Camera-type eye (tissue), 1 donor: ENCODE results near the gene PTK6. TPM values are rescaled to one million over a fixed set of nuclear protein-coding genes. Genes with fewer than 3 reads are reported as not detected.

Experiments
- total RNA-seq: library from RNA; depleted of rRNA; stranded (reverse); fragments of >200 nt; gene quantifications from one replicate; pipeline ENCODE4 v1.2.3, GENCODE V29; 2014

The PTK6 gene
- 1.3 TPM for total RNA-seq

GRCh38 chr20:63536997-63537524 is at the start of gene PTK6:
PTK6 (minus strand) TSS chr20:63537376; CDS start chr20:63537314, 62 bp downstream.

GRCh38 chr20:63574156-63574828 is 37.1 kb upstream of the PTK6 start, which contains the start of gene HELZ2:
HELZ2 (minus strand) TSS chr20:63574239; CDS start chr20:63572385, 1,854 bp downstream.

GRCh38 chr20:63553933-63554290 is 16.7 kb upstream of the PTK6 start, which contains the start of gene FNDC11:
FNDC11 (plus strand) TSS chr20:63554159; CDS start chr20:63555664, 1,505 bp downstream.

GRCh38 chr20:63547725-63548480 is 10.7 kb upstream of the PTK6 start, which contains the start of gene SRMS:
SRMS (minus strand) TSS chr20:63547749; CDS start chr20:63547463, 286 bp downstream.

GRCh38 chr20:63520504-63520933 is 16.7 kb downstream of the PTK6 start, which contains the start of gene PPDPF:
PPDPF (plus strand) TSS chr20:63520765; CDS start chr20:63521309, 544 bp downstream.

GRCh38 chr20:63498960-63499337 is 38.2 kb downstream of the PTK6 start, which contains the start of gene EEF1A2:
EEF1A2 (minus strand) TSS chr20:63499083; CDS start chr20:63497763, 1,320 bp downstream.

Other genes with a start within 250 kb of the PTK6 start
- 4.7 TPM for gene COL20A1, start 244.2 kb downstream of the PTK6 start, total RNA-seq
- 12.0 TPM for gene CHRNA4, start 176.0 kb downstream of the PTK6 start, total RNA-seq
- 31.6 TPM for gene KCNQ2, start 64.7 kb downstream of the PTK6 start, total RNA-seq
- gene EEF1A2, start 38.3 kb downstream of the PTK6 start, total RNA-seq: 87.6 TPM
- gene PPDPF, start 16.6 kb downstream of the PTK6 start, total RNA-seq: 104 TPM
- gene SRMS, start 10.4 kb upstream of the PTK6 start, total RNA-seq: not detected
- gene FNDC11, start 16.8 kb upstream of the PTK6 start, total RNA-seq: 1.0 TPM
- 25.6 TPM for gene HELZ2, start 36.9 kb upstream of the PTK6 start, total RNA-seq
- 10.9 TPM for gene GMEB2, start 89.7 kb upstream of the PTK6 start, total RNA-seq
- 51.6 TPM for gene STMN3, start 116.0 kb upstream of the PTK6 start, total RNA-seq
- 51.3 TPM for gene RTEL1, start 120.9 kb upstream of the PTK6 start, total RNA-seq
- gene TNFRSF6B, start 159.3 kb upstream of the PTK6 start, total RNA-seq: 5.4 TPM
- gene ARFRP1, start 170.6 kb upstream of the PTK6 start, total RNA-seq: 39.7 TPM
- 31.1 TPM for gene ZGPAT, start 170.7 kb upstream of the PTK6 start, total RNA-seq
- gene LIME1, start 199.3 kb upstream of the PTK6 start, total RNA-seq: 16.5 TPM
- 32.0 TPM for gene SLC2A4RG, start 202.4 kb upstream of the PTK6 start, total RNA-seq